Karpas-422 (cell line): ENCODE results near the gene EBF3. TPM values are rescaled to one million over a fixed set of nuclear protein-coding genes. Genes with fewer than 3 reads are reported as not detected.

ENCODE experiments used
- DNase-seq: peaks from one replicate; pipeline ENCODE4 v3.0.0-alpha.2; 2015
- H2AFZ ChIP-seq: fragments of 200-600 bp; sonication (generic); 2 replicates; pipeline ENCODE4 v1.6.1; 2014; ENCODE audit warnings: antibody characterized with exemption, low read length, mixed read lengths
- H3K27ac ChIP-seq: fragments of 200-600 bp; sonication (generic); 2 replicates; pipeline ENCODE4 v1.5.1; 2014; ENCODE audit warnings: mild to moderate bottlenecking, low read length, moderate library complexity
- H3K27me3 ChIP-seq: fragments of 200-600 bp; sonication (generic); 2 replicates; pipeline ENCODE4 v1.6.1; 2014; ENCODE audit warnings: low read length, mixed read lengths
- H3K36me3 ChIP-seq: fragments of 200-600 bp; sonication (generic); 2 replicates; pipeline ENCODE4 v1.6.1; 2014; ENCODE audit warnings: low read length, mixed read lengths; ENCODE audit not compliant: insufficient read depth
- H3K4me1 ChIP-seq: fragments of 200-600 bp; sonication (generic); 2 replicates; pipeline ENCODE4 v1.6.1; 2014; ENCODE audit warnings: mild to moderate bottlenecking, low read length, mixed read lengths
- H3K4me2 ChIP-seq: fragments of 200-600 bp; sonication (generic); 2 replicates; pipeline ENCODE4 v1.6.1; 2014; ENCODE audit warnings: low read length, low read depth, mild to moderate bottlenecking; ENCODE audit not compliant: poor library complexity, severe bottlenecking
- H3K4me3 ChIP-seq: fragments of 200-600 bp; sonication (generic); 2 replicates; pipeline ENCODE4 v1.5.1; 2014; ENCODE audit warnings: mild to moderate bottlenecking, antibody characterized with exemption, low read length, mixed read lengths
- H3K79me2 ChIP-seq: fragments of 200-600 bp; sonication (generic); 2 replicates; pipeline ENCODE4 v1.6.1; 2014; ENCODE audit warnings: mild to moderate bottlenecking, low read length, mixed read lengths
- H3K9ac ChIP-seq: fragments of 200-600 bp; sonication (generic); 2 replicates; pipeline ENCODE4 v1.6.0; 2014; ENCODE audit warnings: low read length
- H3K9me2 ChIP-seq: fragments of 200-600 bp; sonication (generic), shearing (Covaris generic); replicated peaks from 2 replicates; pipeline ENCODE4 v1.6.0; 2014; ENCODE audit warnings: mild to moderate bottlenecking, low read length, moderate library complexity; ENCODE audit not compliant: insufficient read depth
- H3K9me3 ChIP-seq: fragments of 300-700, 200-600 bp; sonication (generic); 2 replicates; pipeline ENCODE4 v1.6.1; 2014; ENCODE audit warnings: low read length, mixed read lengths
- H4K20me1 ChIP-seq: fragments of 200-600 bp; sonication (generic); 2 replicates; pipeline ENCODE4 v1.6.1; 2014; ENCODE audit warnings: mild to moderate bottlenecking, antibody characterized with exemption, low read length, low read depth; ENCODE audit not compliant: insufficient read depth
- total RNA-seq: library from RNA; depleted of rRNA; stranded (reverse); fragments of >200 nt; shearing (Covaris generic); gene quantifications from 2 replicates; pipeline ENCODE4 v1.2.3, GENCODE V29; 2014; ENCODE audit warnings: low replicate concordance

Gene EBF3
- total RNA-seq, 1 experiment from 2014 or later: not detected

GRCh38 chr10:129910861-129911260 lies 53.2 kb downstream of the EBF3 start:
- Histone ChIP-seq H3K9me2 (no peaks in the 10 kb centered on the region), H2AFZ (no peak overlapping the region), H3K36me3 (no peaks in the 10 kb centered on the region), H3K4me3 (no peak overlapping the region), H3K27ac (no peak overlapping the region), H4K20me1 (no peaks in the 10 kb centered on the region), H3K4me2 (no peak overlapping the region), H3K79me2 (no peaks in the 10 kb centered on the region), H3K9me3 (no peaks in the 10 kb centered on the region), H3K27me3 (no peaks in the 10 kb centered on the region), H3K4me1 (no peaks in the 10 kb centered on the region), H3K9ac (no peak overlapping the region)
- no peak for DNase-seq

- H3K9ac ChIP-seq: no peak overlapping the region
- no peak overlapping the region for H3K4me3 ChIP-seq
- no peaks in the 10 kb centered on the region for H3K4me1 ChIP-seq
- H3K9me3 ChIP-seq: no peaks in the 10 kb centered on the region
- no peak overlapping the region for H3K4me2 ChIP-seq
- no peaks in the 10 kb centered on the region for H3K79me2 ChIP-seq
- no peaks in the 10 kb centered on the region for H3K27me3 ChIP-seq
- no peak for DNase-seq
- no peaks in the 10 kb centered on the region for H3K9me2 ChIP-seq
- no peak overlapping the region for H2AFZ ChIP-seq
- no peaks in the 10 kb centered on the region for H4K20me1 ChIP-seq
- H3K36me3 ChIP-seq: no peaks in the 10 kb centered on the region
- H3K27ac ChIP-seq: no peak overlapping the region
These were observed 54.4 kb downstream of the EBF3 start for GRCh38 chr10:129909531-129910256.

DNA sequence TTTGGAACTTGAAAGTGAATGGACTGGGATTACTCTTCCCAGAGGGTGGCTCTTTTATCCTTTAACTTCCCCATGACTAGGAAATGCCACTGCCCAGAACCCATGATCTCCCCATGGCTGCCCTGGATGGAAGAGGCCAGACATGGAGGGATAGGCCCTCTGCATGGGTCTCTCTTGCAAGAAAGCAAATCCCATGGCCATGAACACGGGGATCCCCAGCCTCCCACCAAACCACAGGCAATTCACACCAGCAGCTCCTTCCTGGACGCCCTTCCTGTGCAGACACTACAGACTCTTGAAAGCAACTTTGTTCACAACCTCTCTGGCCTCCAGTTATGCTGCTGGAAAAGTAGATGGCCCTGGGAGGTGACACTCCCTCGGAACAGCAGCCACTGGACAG lies 55.0 kb downstream of the EBF3 start:
- no peaks in the 10 kb centered on the region for H3K36me3 ChIP-seq
- no peak overlapping the region for H3K4me2 ChIP-seq
- no peaks in the 10 kb centered on the region for H3K9me2 ChIP-seq
- no peak for DNase-seq
- no peaks in the 10 kb centered on the region for H3K9me3 ChIP-seq
- H3K27ac ChIP-seq: no peak overlapping the region
- H3K9ac ChIP-seq: no peak overlapping the region
- H3K4me3 ChIP-seq: no peak overlapping the region
- no peaks in the 10 kb centered on the region for H4K20me1 ChIP-seq
- H3K27me3 ChIP-seq: no peaks in the 10 kb centered on the region
- no peaks in the 10 kb centered on the region for H3K79me2 ChIP-seq
- no peaks in the 10 kb centered on the region for H3K4me1 ChIP-seq
- no peak overlapping the region for H2AFZ ChIP-seq

- H3K36me3 ChIP-seq: no peaks in the 10 kb centered on the region
- no peaks in the 10 kb centered on the region for H3K9me3 ChIP-seq
- DNase-seq: peak; percentile 39
- H3K27me3 ChIP-seq: no peaks in the 10 kb centered on the region
- H3K9ac ChIP-seq: no peak overlapping the region
- H3K4me2 ChIP-seq: no peak overlapping the region
- no peaks in the 10 kb centered on the region for H4K20me1 ChIP-seq
- H3K4me1 ChIP-seq: no peaks in the 10 kb centered on the region
- H3K4me3 ChIP-seq: no peak overlapping the region
- H3K79me2 ChIP-seq: no peaks in the 10 kb centered on the region
- no peak overlapping the region for H3K27ac ChIP-seq
- H3K9me2 ChIP-seq: no peaks in the 10 kb centered on the region
- H2AFZ ChIP-seq: no peak overlapping the region
These were observed 55.7 kb downstream of the EBF3 start for GRCh38 chr10:129908406-129908805.

GRCh38 chr10:129905553-129905952 lies 58.5 kb downstream of the EBF3 start:
- Histone ChIP-seq H4K20me1 (no peaks in the 10 kb centered on the region), H2AFZ (no peak overlapping the region), H3K36me3 (no peaks in the 10 kb centered on the region), H3K9me3 (no peaks in the 10 kb centered on the region), H3K27ac (no peak overlapping the region), H3K79me2 (no peaks in the 10 kb centered on the region), H3K9me2 (no peaks in the 10 kb centered on the region), H3K27me3 (no peaks in the 10 kb centered on the region), H3K4me3 (no peak overlapping the region), H3K4me1 (no peaks in the 10 kb centered on the region), H3K9ac (no peak overlapping the region), H3K4me2 (no peak overlapping the region)
- no peak for DNase-seq

GRCh38 chr10:129904323-129904722 lies 59.8 kb downstream of the EBF3 start:
- no peak overlapping the region for H3K27ac ChIP-seq
- no peak overlapping the region for H3K4me3 ChIP-seq
- H3K27me3 ChIP-seq: no peaks in the 10 kb centered on the region
- H3K4me1 ChIP-seq: no peaks in the 10 kb centered on the region
- no peaks in the 10 kb centered on the region for H3K9me2 ChIP-seq
- no peaks in the 10 kb centered on the region for H3K36me3 ChIP-seq
- H4K20me1 ChIP-seq: no peaks in the 10 kb centered on the region
- no peaks in the 10 kb centered on the region for H3K9me3 ChIP-seq
- no peak for DNase-seq
- H3K4me2 ChIP-seq: no peak overlapping the region
- no peaks in the 10 kb centered on the region for H3K79me2 ChIP-seq
- H2AFZ ChIP-seq: no peak overlapping the region
- no peak overlapping the region for H3K9ac ChIP-seq

DNA sequence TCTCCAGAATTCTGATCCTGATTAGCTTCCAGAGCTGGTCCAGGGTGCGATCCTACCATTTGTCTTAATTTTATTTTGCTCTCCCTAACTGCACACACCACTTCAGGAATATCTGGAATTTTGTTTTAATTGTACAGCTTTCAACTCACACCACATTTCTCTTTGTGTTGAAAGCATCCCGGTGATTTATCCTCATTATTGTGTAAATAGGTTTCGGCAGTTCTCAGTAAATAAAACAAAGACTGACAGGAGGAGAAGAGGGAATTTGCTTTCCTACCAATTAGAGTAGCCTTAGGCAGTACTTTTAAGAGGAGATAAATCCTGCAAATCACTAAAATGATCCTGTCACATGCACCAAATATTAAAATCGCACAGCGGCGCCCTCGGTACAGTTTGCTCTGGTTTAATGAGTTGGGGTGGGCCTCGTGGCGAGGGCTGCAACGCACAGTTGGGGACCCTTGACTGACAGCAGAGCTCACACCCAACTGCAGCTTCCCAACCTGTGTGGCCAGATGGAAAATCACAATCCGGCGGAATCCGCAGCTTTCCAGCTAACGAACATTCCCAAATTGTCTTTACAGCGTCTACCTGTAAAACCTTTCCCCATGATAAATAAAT lies 62.6 kb downstream of the EBF3 start:
- no peaks in the 10 kb centered on the region for H3K27me3 ChIP-seq
- no peak overlapping the region for H3K27ac ChIP-seq
- no peaks in the 10 kb centered on the region for H3K9me3 ChIP-seq
- H3K9me2 ChIP-seq: no peaks in the 10 kb centered on the region
- H3K79me2 ChIP-seq: no peaks in the 10 kb centered on the region
- H2AFZ ChIP-seq: no peak overlapping the region
- H3K36me3 ChIP-seq: no peaks in the 10 kb centered on the region
- no peak overlapping the region for H3K9ac ChIP-seq
- no peak overlapping the region for H3K4me3 ChIP-seq
- no peak for DNase-seq
- H3K4me1 ChIP-seq: no peaks in the 10 kb centered on the region
- H4K20me1 ChIP-seq: no peaks in the 10 kb centered on the region
- no peak overlapping the region for H3K4me2 ChIP-seq

GRCh38 chr10:129900825-129901224 lies 63.2 kb downstream of the EBF3 start:
- Histone ChIP-seq H3K4me2 (no peak overlapping the region), H3K27me3 (no peaks in the 10 kb centered on the region), H3K9ac (no peak overlapping the region), H4K20me1 (no peaks in the 10 kb centered on the region), H3K4me1 (no peaks in the 10 kb centered on the region), H3K36me3 (no peaks in the 10 kb centered on the region), H3K79me2 (no peaks in the 10 kb centered on the region), H3K4me3 (no peak overlapping the region), H2AFZ (no peak overlapping the region), H3K9me3 (no peaks in the 10 kb centered on the region), H3K27ac (no peak overlapping the region), H3K9me2 (no peaks in the 10 kb centered on the region)
- no peak for DNase-seq
